ENCODE measurements around the gene TBCB. TPM values are rescaled to one million over a fixed set of nuclear protein-coding genes. Genes with fewer than 3 reads are reported as not detected.

TBCB gene, protein sequence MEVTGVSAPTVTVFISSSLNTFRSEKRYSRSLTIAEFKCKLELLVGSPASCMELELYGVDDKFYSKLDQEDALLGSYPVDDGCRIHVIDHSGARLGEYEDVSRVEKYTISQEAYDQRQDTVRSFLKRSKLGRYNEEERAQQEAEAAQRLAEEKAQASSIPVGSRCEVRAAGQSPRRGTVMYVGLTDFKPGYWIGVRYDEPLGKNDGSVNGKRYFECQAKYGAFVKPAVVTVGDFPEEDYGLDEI
- 14.8 and 29.2 TPM in 2 replicates for total RNA-seq (2011; cell fraction: chromatin; rRNA removed; ENCODE audit: low replicate concordance)
- 22.8 and 26.1 TPM in 2 replicates for total RNA-seq (2011; cell fraction: nucleolus; rRNA removed)
- total RNA-seq (2011; cell fraction: nucleoplasm; rRNA removed) = 20.6 and 22.5 TPM in 2 replicates
- total RNA-seq (2014; rRNA removed) (99.0 and 115 TPM in 2 replicates), total RNA-seq (2014; rRNA removed; fragmentation: Illumina TruSeq; extraction: Trizol) (38.2 and 47.7 TPM in 2 replicates), total RNA-seq (2015; rRNA removed; fragmentation: Illumina TruSeq; extraction: Trizol) (57.2 and 58.9 TPM in 2 replicates), total RNA-seq (2021) (71.0 and 79.5 TPM in 2 replicates), polyA plus RNA-seq (2011; rRNA removed) (48.6 and 62.4 TPM in 2 replicates), polyA plus RNA-seq (2014; fragmentation: Illumina TruSeq; extraction: Trizol) (57.8 and 66.5 TPM in 2 replicates), polyA plus RNA-seq (2014; fragmentation: Nextera tagmentation; extraction: Ambion mirVana) (1 to 10 TPM; 3.5 to 5.3 TPM), polyA plus RNA-seq (2014; rRNA removed) (109 TPM in 2 replicates), polyA minus RNA-seq (2011; rRNA and poly(A)+ RNA removed) (30.6 and 46.9 TPM in 2 replicates), Bru-seq, nascent RNA (percentile 57 among the genes with signal in this experiment), BruChase-seq, experiment 1, labeled RNA remaining after a 2-hour chase (percentile 56 among the genes with signal in this experiment), BruChase-seq, experiment 2, labeled RNA remaining after a 6-hour chase (percentile 61 among the genes with signal in this experiment)
- 85.7 and 124 TPM in 2 replicates for polyA plus RNA-seq (2011; cell fraction: cytosol; rRNA removed)
- polyA plus RNA-seq (2011; cell fraction: nucleus; rRNA removed) = 36.5 and 40.8 TPM in 2 replicates
- 79.3 and 106 TPM in 2 replicates for polyA plus RNA-seq (2012)
- 25.7 and 30.2 TPM in 2 replicates for polyA minus RNA-seq (2011; cell fraction: cytosol; rRNA and poly(A)+ RNA removed)
- 5.1 and 10.3 TPM in 2 replicates for polyA minus RNA-seq (2011; cell fraction: nucleus; rRNA and poly(A)+ RNA removed)
- long read RNA-seq, experiment 1, transcript TBCB-201 (6 exons, 1,473 nt) = major isoform, 94 of 113 reads
- long read RNA-seq, experiment 1, partial matches to known transcripts = 1 of 113 reads
- long read RNA-seq, experiment 1, other reads (novel, unspliced or antisense) = 14 of 113 reads
- long read RNA-seq, experiment 2, transcript TBCB-201 (6 exons, 1,473 nt) = major isoform, 44 of 51 reads
- long read RNA-seq, experiment 2, partial matches to known transcripts = 1 of 51 reads
- long read RNA-seq, experiment 2, other reads (novel, unspliced or antisense) = 4 of 51 reads
- long read RNA-seq, experiment 3, transcript TBCB-201 (6 exons, 1,473 nt) = major isoform, 68 of 71 reads
- long read RNA-seq, experiment 3, partial matches to known transcripts = 1 of 71 reads
- long read RNA-seq, experiment 3, other reads (novel, unspliced or antisense) = 2 of 71 reads

GRCh38 chr19:36115453-36116343 lies at the start of gene TBCB:
TSS of gene TBCB (plus strand) at chr19:36115468. CDS start at chr19:36115561, 93 bp downstream.
- Histone ChIP-seq H3K9me1 (ENCODE audit: control insufficient read depth, insufficient read depth, low read length) (no peaks in the 10 kb centered on the region), H4K20me1 (replicated peaks; ENCODE audit: control insufficient read depth, insufficient read depth, low read length) (no peaks in the 10 kb centered on the region; the same call in 1 of the 2 replicates), H3K4me2 (ENCODE audit: insufficient read depth, low read length) (peak within 1 kb of the TSS; percentile 96), H3K4me3 (peak within 1 kb of the TSS; percentile 62), H3K9me3 (replicated peaks; ENCODE audit: control insufficient read depth, insufficient read depth, low read depth, low read length) (no peaks in the 10 kb centered on the region), H3K27me3 (ENCODE audit: control insufficient read depth in 2 of 2, insufficient read depth in 2 of 2, low read length in 2 of 2) (no peaks in the 10 kb centered on the region), H3K27ac (ENCODE audit: extremely low read depth, low read depth, low read length) (peak within 1 kb of the TSS; percentile 74), H3K4me1 (replicated peaks in 1 of 2; ENCODE audit: control insufficient read depth in 2 of 2, insufficient read depth in 2 of 2, low read length in 2 of 2) (peaks cover 5 to 42% of the 10 kb centered on the region in 2 experiments; a peak in 3 of 5 replicates), H3K36me3 (ENCODE audit: control insufficient read depth, insufficient read depth, low read length) (peaks cover 24% of the 10 kb centered on the region; the same call in 2 of the 3 replicates), H3K79me2 (ENCODE audit: control insufficient read depth, insufficient read depth, low read length) (peaks cover 14% of the 10 kb centered on the region), H3K9ac (ENCODE audit: insufficient read depth in 1 of 2, low read depth in 2 of 2, low read length in 2 of 2) (peak within 1 kb of the TSS; percentile 73 to 91), H2AFZ (ENCODE audit: low read depth, low read length) (peak within 1 kb of the TSS; percentile 97)
- 3% methylated on average over 30 of the region's 59 CpGs for WGBS (ENCODE audit: insufficient coverage, low coverage, missing lambda C conversion rate)
- ChIA-PET CTCF (ENCODE audit: low intra/inter-chr PET ratio) (no interaction called here), POLR2A (interaction anchor here (0.6 to 1.5 kb wide), 7 partner anchors 10 to 102 kb away, joined by 3 to 6 read pairs (median 3); partner anchors contain the start of gene ALKBH6)
- peak; percentile 68 for ATAC-seq
- in situ Hi-C loops (cut with MboI) = no loop called here
- TSS peak; percentile 60 for BruUV-seq (replicated peaks)
- DNase-seq (ENCODE audit: extremely low read depth in 1 of 4, low spot score in 3 of 4) = peak; percentile 82 to 94 (median 92)
- no peak for FAIRE-seq
- intact Hi-C loops (cut with micrococcal nuclease) = loop anchor here (1.0 to 10.0 kb wide), 3 partner anchors 23 to 121 kb away; partner anchors contain the start of gene SDHAF1
- TF ChIP-seq ZSCAN29 (IDR thresholded peaks at IDR 0.05) = no peak
- no peak for TF ChIP-seq MCM5 (IDR thresholded peaks at IDR 0.05; ENCODE audit: low read depth)
- TF ChIP-seq RCOR1 (IDR thresholded peaks at IDR 0.05; ENCODE audit: borderline replicate concordance in 1 of 2, low read depth in 2 of 2, low read length in 2 of 2) = peak in 1 of 2 experiments; percentile 0; a peak in 2 of 4 replicates
- TF ChIP-seq SMARCA4 (IDR thresholded peaks at IDR 0.05) = no peak
- TF ChIP-seq VEZF1 (CRISPR knock-in tag; IDR thresholded peaks at IDR 0.05) = peak; percentile 93
- no peak for TF ChIP-seq ZKSCAN8 (CRISPR knock-in tag; IDR thresholded peaks at IDR 0.05)
- TF ChIP-seq, protein P1, sequence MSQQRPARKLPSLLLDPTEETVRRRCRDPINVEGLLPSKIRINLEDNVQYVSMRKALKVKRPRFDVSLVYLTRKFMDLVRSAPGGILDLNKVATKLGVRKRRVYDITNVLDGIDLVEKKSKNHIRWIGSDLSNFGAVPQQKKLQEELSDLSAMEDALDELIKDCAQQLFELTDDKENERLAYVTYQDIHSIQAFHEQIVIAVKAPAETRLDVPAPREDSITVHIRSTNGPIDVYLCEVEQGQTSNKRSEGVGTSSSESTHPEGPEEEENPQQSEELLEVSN (IDR thresholded peaks at IDR 0.05; ENCODE audit: borderline replicate concordance in 1 of 2, extremely low read depth in 1 of 2, insufficient read depth in 1 of 2, insufficient read length in 1 of 2, low read depth in 1 of 2, low read length in 1 of 2, poor library complexity in 1 of 2, severe bottlenecking in 1 of 2) = peak; percentile 22 to 44
- no peak for TF ChIP-seq ZBTB43 (CRISPR knock-in tag; IDR thresholded peaks at IDR 0.05)

All from K562 (cell line).